Measurements from ENCODE around the gene CHMP6.
A peak's percentile ranks its signal among the peaks of the same experiment; 100 is the strongest.

CHMP6 gene

DNA sequence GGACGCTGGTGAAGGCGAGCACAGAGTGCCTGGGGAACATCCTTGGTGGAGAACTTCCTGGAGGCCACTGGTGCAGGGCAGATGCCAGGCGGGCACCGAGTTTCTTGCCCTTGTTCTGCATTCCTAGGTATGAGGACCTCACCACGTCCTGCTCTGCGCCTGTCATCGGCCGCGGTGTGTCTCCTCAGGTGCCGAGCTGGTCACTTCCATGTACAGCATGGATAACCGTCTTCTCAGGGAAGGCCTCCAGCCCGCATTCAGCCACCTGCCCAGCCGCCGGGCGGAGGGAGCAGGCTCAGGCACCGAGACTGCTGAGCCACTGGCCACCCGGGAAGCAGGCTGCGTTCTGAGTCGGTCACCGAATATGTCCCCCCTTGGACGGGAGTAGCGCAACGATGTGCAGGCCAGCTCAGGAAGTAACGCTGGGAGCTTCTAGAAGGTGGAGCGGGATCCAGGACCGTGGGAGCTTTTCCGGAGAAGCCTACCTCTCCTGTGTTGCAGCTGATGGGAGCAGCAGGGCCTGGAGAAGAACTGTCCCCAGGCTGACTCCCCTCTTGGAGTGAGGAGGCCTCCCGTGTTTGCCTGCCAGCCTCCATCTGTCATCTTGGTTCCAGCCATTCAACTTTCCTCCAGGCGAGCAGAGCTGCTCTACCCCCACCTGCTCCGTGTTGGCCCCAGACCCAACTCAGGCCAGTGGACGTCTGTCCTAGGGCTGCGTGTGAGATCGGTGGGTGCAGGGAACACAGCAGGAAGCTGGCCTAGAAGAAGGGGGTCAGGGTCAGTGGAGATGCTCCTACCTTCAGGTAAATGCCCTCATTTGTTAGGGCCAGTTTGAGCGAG is 41.2 kb downstream of the CHMP6 start:
- no peak for DNase-seq

DNA sequence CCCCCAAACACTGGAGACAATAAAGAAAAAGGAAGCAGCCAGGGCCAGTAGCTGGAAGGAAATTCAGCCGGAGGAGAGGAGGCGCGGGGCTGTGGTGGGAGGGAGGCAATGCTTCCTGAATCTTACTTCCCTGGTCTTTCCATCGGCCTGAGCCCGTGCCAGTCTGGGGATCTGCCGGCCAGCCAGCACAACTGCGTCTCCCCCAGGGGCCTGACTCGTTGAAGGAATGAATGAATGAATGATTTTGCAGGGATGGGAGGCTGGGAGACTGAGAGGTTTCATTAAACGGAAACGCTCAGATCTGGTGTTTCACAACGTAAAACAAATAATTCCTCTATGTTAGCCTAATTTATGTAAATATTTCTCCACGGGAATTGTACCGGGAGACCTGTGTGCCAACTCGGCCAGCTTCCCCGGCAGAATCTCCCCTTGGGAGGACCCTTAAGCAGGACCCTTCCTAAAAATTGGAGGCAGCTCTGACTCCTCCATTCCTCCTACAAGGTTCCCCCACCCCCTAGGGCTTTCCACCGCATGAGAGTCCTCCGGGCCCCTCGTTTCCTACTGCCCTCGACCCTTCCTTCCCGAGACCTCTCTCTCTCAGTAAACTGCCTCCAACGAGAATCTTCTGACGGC is 42.0 kb downstream of the CHMP6 start:
- no peak for DNase-seq

DNA sequence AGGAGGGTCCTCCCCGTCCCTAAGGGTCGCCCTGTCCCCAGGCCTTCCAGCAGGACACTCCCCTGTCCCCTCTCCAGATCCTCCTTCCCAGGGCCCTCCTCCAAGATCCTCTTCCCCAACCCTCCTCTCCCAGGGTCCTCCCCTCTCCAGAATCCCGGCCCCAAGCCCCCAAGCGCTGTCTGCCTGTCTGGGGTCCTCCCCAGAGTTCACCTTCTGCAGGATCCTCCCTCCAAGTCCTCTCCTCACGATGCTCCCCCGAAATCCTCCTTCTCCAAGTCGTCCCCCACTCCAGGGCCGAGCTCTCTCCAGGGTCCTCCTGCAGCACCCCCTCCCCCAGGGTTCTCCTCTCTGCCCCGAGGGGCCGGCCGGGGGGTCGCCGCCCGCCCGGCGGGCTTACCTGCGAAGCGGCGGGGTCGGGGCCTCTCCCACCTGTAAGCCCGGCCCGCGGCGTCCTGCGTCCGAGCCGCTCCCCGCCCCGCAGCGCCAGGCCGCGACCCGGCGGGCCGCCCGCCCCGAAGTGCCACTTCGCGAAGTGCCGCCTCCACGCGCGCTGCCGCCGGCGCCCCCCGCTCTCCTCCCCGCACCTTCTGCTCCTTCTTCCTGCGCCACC is 42.6 kb downstream of the CHMP6 start:
- DNase-seq = no peak

DNA sequence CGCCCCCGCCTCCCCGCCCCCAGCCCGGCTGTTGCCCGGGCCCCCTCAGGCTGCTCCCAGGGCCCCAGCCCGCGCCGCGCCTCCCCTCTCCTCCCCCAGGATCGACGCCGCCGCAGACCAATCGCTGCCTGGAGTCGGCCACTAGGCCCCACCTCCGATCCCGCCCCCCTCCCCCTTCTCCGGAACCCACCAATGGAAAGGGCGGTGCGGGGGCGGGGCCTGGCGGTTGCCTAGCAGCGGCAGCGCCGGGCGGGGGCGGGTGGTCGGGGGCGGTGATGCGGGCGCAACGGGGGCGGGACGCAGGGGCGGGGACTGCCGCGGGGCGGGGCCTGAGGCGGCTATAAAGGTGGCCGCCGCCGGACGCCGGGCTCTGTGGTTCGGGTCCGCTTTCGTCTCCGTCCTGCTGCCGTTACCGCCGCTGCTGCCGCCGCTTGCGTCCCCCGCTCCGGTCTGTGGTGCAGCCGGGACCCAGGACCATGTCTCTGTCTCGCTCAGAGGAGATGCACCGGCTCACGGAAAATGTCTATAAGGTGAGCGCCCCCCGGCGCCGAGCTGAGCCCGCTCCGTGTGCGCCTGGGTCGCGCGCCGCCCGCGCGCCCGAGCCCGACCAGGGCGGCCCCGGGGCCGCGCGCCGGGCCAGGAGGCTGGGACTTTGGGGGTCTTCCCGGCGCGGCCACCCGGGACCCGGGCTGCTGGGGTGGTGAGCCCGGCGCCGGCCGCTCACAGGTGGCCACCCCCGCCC is 43.3 kb downstream of the CHMP6 start, which contains the start of gene BAIAP2:
TSS of gene BAIAP2 (plus strand) at position 373 of the 742 bp plus-strand sequence. CDS start at position 477, 104 bp downstream.
- peak; percentile 96 to 97 for DNase-seq

DNA sequence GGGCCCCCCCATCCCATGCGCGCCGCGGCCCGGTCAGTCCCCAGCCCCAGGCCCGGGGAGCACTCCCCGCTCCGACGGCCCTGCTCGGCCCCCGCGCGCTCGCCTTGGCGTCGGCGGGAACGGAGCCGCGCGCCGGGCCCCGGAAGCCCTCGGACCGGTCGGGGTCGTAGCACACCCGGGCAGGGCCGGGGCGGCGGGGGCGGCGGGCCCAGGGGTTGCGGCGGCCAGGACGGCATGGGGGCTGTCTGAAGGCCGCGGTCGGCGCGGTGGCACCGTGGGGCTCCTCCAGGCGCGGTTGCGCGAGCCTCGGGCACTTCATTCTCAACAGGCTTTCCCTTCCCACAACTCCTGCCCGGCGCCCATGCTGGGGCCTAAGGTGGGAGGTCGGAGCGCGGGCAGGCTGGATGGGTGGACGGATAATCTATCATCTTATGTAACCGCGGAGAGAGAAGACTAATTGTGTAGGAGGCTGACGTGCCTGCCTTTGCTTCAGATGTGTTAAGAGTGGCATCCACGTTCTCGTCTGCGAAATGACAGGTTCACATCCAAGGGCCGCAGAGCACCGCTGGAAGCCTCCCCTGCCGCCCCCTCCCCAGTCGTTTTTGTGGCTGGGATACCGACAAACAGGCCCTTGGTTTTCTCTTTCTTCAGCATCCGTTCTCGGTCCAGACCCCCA is 44.0 kb downstream of the CHMP6 start:
- DNase-seq = peak; percentile 47 to 51

DNA sequence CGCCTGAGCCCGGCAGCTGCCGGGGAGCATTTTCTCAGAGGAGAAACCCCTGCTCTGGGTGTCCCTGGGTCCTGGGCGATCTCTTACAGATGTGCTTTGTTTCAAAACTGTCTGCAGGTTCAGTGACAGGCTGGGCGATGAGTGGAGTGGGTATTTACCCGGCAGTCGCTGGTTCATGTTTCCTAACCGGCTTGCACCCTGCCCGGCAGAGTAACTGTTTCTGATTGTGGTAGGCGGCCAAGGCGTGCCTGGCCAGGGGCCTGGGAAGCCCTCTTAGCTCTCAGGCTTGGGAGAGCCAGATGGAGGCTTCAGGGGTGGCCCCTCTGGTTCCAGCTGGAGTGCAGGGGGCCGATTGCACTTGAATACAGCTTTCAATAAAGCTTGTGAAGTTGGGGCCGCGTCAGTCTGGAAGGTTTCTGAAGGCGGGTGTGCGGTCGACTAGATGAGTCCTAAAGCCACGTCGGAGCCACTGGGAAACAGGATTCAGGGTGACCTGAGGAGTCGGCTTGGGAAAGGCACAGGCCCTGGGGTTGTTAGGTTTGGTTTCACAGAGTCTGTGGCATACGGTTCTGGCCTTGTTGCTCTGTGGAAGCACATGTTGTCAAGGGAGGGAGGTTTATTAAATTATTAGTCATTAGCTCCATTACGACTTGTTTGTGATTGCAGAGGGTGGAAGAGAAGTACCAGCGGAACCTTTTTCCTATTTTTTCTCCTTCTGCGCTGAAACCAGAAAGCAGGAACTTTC is 44.7 kb downstream of the CHMP6 start:
- no peak for DNase-seq

DNA sequence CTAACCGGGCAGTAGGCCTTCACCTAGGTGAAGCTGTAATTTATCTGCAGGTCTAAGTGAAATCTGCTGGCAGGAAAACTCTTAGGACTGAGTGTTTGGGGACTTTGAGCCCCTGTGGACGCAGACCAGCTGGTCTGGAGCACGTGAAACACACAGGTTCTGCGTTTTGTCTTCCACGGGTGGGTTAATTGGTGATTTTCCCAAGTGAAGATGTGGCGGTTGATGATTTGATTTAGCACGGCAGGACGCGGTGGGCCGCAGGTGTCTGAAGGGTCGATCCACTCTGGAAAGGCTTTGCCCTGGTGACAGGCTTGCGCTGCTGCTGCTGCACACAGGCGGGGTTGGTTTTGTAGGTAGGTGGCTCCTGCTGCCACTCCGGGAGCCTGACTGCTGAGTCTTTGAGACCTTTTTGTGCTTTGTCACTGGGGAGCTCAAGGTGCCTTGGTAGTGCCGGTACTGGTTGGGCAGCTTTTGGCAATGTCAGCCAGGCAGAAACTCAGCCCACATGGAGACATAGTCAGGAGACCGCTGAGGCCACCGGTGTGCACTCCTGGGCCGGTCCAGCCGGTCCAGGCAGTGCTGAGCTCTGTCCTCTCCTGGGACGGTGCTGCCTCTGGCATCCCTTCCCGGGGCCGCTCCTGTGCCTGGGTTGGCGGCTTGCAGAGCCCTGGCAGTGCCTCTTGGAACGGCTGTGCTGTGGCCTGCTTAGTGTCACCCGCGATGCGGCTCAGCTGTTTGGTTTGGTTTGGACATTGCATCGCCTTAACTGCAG is 45.6 kb downstream of the CHMP6 start:
- DNase-seq = no peak

DNA sequence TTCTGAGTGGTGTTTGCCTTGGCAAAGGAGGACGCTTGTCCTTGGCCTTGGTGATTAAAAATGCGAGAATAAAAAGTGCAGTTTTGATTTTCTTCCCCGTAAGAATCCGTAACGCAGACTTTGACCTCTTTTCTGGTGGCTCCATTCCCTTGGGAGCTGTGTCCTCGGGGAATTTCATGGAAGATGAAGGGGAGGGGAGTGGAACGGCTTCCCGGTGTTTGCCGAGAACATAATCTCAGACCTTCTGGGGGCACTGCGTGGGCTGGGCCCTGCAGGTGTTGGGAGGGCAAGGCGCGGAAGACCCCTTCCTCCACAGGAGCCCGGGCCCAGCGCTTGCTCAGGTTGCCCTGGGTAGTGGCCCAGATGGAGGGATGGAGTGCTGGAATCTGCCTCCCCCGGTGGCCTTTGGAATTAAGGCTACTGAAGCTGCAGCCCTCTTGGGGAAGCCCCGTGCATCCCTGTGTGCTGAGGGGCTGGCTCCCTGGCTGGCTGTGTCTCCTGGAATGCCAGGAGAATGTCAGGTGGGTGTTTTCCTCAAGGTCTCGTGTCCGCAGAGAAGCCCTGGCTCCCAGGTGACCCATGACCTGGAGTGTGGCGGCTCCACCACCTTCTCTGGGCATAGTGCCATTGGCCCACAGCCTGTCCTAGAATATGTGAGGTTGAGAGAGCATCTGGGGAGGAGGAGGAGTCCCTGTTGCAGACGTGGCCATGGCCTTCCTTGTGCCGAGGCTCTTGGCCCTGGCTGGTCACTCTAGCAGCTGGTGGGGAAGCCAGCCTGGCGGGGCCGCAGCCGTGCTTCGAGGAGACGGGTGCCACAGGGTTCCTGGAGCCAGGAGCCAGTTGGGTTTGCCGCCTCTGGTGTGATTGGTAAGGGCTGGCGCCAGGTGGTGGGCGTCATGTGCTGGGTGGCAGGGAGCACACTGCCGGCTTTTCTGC is 46.4 kb downstream of the CHMP6 start:
- DNase-seq = no peak

DNA sequence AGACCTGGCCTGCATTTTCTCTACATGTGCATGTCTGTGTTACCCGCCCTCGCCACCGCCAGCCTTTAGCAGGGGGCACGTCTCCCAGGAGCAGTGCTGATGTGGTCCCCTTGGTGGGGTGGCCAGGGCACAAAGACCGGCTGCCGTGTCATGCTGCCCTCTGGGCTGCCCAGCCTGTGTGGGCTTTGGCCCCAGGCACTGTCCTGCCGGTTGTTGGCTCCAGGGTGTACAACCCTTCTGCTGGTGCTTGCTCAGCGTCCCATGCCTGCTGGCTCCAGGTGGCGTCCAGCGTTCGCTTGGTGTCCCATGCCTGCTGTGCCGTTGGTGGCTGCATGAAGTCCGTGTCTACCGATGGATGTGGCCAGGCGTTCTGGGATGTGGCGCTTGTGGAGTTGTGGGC is 47.5 kb downstream of the CHMP6 start:
- no peak for DNase-seq

DNA sequence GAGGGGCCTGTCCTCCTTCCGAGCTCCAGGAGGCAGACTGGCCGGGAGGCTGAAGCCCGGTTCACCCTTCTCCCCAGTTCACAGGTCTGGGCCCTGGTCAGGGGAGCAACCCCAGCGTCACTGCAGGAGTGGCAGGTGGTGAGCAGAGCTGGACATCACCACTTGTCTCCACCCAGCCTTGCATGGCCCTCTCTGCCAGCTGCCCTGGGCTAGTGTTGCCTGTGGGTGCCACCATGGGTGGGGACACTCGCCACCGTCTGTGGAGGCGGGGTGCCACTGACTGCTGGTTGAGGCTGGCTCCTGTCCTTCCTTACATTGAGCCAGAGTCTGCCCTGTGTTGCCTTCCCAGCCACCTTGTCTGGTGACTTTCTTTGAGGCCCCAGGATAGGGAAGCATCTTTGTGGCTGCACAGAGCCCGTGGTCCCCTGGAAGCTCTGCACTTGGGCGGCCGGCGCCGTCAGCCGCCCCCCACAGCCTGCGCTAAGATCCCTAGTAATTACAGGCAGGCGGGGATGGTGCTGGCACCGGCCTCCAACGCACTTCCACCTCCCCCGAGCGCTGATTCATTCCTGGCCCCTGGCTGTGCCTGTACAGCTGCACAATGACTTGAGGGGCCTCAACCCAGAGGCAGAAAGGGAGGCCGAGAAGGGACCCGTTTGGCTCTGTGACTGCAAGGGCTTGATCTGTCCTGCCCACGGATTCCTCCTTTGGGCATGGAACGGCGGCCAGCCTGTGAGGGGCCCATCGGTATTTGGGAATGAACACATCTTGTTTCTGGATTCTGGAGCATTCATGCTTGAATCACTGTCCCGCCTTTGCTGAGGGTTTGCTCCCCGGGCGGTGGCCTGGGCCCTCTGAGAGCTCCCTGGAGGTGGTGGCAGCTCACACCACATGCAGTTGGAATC is 48.5 kb downstream of the CHMP6 start:
- no peak for DNase-seq

DNA sequence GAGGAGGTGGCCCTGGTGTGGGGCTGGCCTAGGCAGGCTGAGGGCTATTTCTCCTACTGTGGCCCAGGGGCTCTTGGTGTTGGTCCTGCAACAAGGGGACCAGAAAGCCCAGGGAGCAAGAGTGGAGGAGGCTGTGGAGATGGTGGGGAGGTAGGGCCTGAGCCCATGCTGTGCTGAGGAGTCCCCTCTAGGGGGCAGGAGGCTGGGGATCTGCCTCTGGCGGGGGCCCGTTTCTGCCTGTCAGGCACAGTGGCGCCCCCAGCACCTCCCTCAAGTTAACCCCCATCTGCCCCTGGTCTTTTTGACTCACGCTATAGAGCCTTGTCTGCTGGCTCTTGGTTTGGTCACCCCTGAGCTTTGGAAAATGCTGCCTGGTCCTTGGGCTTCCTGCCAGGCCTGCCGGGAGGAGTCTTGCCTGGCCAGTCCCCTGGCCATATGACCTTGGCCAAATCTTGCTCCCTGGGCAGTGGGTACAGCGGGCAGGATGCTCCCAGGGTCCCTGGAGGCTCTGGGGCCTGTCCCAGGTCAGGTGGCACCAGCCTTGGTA is 49.2 kb downstream of the CHMP6 start:
- DNase-seq = peak; percentile 41 to 55

DNA sequence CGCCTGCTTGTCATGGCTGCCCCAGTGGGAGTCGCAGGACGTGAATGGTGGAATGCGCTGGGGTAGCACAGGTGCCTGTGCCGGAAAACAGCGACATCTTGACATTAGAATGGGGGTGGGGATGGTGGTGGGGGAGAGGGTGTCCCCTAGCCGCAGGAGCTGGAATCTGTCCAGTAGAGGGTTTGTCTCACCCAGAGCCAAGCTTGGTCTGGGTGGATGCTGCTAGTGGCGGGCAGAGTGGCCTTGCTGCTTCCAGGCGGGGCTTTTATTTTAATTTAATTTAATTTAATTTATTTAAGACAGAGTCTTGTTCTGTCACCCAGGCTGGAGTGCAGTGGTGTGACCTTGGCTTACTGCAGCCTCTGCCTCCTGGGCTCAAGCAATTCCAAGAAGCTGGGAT is 51.0 kb downstream of the CHMP6 start:
- no peak for DNase-seq

DNA sequence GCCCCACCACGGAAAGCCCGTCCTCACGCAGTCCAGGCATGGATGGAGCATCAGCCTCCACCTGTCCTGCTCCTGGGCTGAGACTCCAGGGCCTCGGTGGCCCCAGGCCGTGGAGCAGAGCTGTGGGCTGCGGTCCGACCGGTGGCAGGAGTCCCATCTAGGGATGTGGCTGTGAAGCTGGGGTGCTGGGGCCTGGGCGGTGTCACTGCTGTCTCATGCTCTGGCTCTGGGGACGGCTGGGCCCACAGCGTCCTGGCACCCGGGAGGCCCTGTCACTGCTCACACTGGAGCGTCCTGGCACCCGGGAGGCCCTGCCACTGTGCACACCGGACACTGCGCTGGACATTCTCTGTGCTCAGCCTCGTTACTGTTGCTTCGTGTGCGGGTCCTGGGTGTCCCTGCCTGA is 51.7 kb downstream of the CHMP6 start:
- DNase-seq = no peak

DNA sequence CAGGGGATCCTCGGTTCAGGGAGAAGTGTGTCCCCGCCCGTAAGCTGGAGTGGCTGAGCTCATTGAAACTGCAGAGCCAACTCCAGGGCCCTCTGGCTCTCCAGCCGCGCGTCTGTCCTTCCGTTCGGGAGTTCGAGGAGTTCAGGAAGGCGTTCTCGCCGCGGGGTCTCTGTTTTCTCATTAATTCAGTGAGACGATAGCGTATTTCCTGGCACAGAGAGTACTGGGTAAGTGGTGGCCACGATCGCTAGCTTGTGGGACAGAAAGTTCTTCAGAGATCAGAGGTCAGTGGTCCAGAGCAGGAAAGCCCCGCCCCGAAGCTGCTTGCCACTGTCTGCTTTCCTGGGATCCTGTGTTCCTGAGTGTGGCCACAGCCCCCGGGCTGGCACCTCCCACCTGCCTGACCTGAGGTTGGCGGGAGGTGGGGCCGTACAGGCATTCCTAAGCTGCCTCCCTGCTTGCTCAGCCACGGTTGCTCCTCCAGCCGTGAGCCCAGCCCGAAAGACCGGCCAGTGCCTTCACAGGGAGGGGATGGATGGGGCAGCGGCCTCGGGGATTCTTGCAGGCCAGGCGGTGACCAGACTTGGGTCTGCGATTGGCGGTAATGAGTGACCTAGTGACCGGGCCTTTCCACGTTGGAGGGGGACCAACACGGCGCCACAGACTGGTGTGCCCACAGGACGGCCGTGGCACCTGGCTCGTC is 52.2 kb downstream of the CHMP6 start:
- no peak for DNase-seq

DNA sequence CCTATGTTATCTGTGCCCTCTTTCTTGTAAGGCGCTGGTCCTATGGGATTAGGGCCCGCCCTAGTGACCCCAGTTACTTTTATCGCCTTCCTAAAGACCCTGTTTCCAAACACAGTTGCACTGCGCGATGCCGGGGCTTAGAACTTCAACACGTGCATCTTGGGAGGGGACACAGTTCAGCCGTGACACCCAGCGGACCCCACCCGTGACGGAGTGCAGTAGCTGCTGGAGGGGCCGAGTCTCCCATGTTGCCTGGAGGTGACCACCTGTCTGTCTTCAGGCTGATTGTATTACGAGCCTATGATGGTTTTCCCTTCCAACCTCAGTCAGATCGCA is 52.8 kb downstream of the CHMP6 start:
- DNase-seq = no peak

DNA sequence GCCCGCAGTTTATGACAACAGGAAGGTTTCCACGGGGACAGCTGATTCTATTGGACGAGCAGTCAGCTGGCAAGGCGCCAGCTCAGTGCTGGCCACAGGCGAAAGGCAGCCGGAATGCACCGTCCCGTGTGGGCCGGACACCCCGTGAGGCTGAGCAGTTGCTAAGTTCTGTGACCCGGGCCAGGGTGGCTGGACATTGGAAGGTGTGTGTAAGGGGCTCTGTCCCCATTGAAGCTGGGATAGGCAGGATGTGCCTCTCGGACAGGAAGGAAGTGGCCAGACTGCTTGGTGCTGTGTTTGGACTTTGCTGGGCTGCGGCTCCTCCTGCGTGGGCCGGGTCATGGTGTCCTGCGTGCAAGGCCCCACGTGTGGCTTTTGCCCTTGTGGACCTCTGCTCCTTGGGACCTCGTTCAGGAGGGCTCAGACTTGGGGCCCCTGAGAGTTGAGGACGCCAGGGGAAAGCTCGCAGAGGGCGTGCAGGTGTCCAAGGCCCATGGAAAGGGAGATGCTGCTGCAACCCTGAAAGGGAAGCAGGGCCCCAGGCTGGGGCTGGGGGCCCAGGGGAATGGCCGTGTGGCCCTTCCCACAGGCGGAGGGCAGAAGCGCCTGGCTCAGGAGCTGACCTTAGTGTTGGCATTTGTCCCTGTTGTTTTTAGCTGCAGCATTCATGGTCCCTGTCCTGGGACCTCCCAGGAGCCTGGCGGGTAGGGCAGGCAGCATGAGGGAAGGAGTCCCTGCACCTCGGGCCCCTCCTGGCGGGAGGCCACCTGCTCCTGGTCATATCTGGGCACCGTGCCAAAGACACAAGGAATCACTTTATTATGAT is 53.3 kb downstream of the CHMP6 start:
- no peak for DNase-seq

DNA sequence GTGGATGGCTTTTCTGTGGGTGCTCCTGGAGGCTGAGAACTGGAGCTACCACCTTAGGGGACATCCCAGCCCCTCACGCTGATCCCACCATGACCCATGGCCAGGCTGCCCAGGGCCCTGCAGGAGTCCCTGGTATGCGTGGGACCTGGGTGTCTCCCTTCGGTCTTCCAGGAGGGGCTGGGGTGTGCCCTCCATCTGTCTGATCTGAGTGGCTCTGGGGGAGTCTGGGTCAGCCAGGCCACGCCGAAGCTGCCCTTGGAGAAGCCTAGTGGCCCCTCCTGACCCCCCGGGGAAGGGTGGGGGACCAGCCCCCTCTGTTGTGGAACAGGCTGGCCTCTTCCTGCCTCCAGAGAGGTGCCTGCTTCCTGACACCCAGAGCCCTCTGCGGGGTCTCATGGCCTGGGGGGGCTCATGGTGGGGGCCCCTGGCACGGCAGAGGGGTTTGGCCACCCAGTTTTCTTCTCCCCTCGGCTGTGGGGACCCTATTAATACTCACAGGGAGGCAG is 54.0 kb downstream of the CHMP6 start:
- no peak for DNase-seq

All from activated T-cell treated with anti-CD3 and anti-CD28 coated beads, Interleukin-2, amount 50 U/mL, for 48 hours (primary cell).